ENCODE data around the gene TESK2.
"Not testable (repeated sequence)": the region's sequence is repeated elsewhere in the genome, so short reads cannot be mapped to it uniquely, and the experiment has no call there.

The TESK2 gene

GRCh38 chr1:45386219-45386618 lies 104.7 kb downstream of the TESK2 start:
- no peak for DNase-seq (ENCODE audit: low spot score)
- TF ChIP-seq CTCF (IDR thresholded peaks at IDR 0.05; ENCODE audit: extremely low read depth, missing control alignments) = no peak

- TF ChIP-seq CTCF (IDR thresholded peaks at IDR 0.05; ENCODE audit: extremely low read depth, missing control alignments) = no peak
- no peak for DNase-seq (ENCODE audit: low spot score)
Observed at GRCh38 chr1:45385302-45385701, 105.7 kb downstream of the TESK2 start.

GRCh38 chr1:45384213-45384612 lies 106.8 kb downstream of the TESK2 start:
- not testable (repeated sequence) for DNase-seq (ENCODE audit: low spot score)

GRCh38 chr1:45383191-45383590 lies 107.8 kb downstream of the TESK2 start:
- TF ChIP-seq CTCF (IDR thresholded peaks at IDR 0.05; ENCODE audit: extremely low read depth, missing control alignments) = no peak
- DNase-seq (ENCODE audit: low spot score) = no peak

GRCh38 chr1:45381243-45381642 lies 109.7 kb downstream of the TESK2 start:
- DNase-seq (ENCODE audit: low spot score) = no peak
- TF ChIP-seq CTCF (IDR thresholded peaks at IDR 0.05; ENCODE audit: extremely low read depth, missing control alignments) = no peak

- TF ChIP-seq CTCF (IDR thresholded peaks at IDR 0.05; ENCODE audit: extremely low read depth, missing control alignments) = no peak
- DNase-seq (ENCODE audit: low spot score) = no peak
Observed at GRCh38 chr1:45380730-45381129, 110.2 kb downstream of the TESK2 start.

GRCh38 chr1:45380125-45380524 lies 110.8 kb downstream of the TESK2 start:
- DNase-seq (ENCODE audit: low spot score) = no peak
- no peak for TF ChIP-seq CTCF (IDR thresholded peaks at IDR 0.05; ENCODE audit: extremely low read depth, missing control alignments)

GRCh38 chr1:45379524-45379923 lies 111.4 kb downstream of the TESK2 start:
- no peak for DNase-seq (ENCODE audit: low spot score)

More at GRCh38 chr1:45379524-45379923, 111.4 kb downstream of the TESK2 start:
- no peak for TF ChIP-seq CTCF (IDR thresholded peaks at IDR 0.05; ENCODE audit: extremely low read depth, missing control alignments)
